PFSK-1 (cell line): Measurements from ENCODE around the gene YWHAG.

Experiments
- FOXP2 ChIP-seq: optimal IDR thresholded peaks from 2 replicates; pipeline ENCODE3; 2011; ENCODE audit warnings: borderline replicate concordance, control low read depth, inconsistent platforms; ENCODE audit not compliant: insufficient read depth; ENCODE audit errors: extremely low read length, extremely low read depth
- POLR2AphosphoS5 ChIP-seq: IDR thresholded peaks from 2 replicates; pipeline ENCODE4 v1.6.1; 2012; ENCODE audit warnings: low read depth, mild to moderate bottlenecking, control low read depth, low read length, moderate library complexity
- SIN3A ChIP-seq: IDR thresholded peaks from 2 replicates; pipeline ENCODE4 v1.6.1; 2012; ENCODE audit warnings: mild to moderate bottlenecking, low read length, moderate library complexity, borderline replicate concordance; ENCODE audit not compliant: insufficient read depth
- TAF1 ChIP-seq: IDR thresholded peaks from 2 replicates; pipeline ENCODE4 v1.6.1; 2012; ENCODE audit warnings: low read length, control low read depth, borderline replicate concordance; ENCODE audit not compliant: insufficient read depth
- TF ChIP-seq, protein P1 (sequence below), 2 experiments: IDR thresholded peaks; 2 replicates each; pipeline versions ENCODE4 v1.6.1 to v1.8.0; 2011 to 2012; ENCODE audit warnings: low read depth in 2 of 2, low read length in 2 of 2, control low read depth in 1 of 2, inconsistent platforms in 1 of 2, mild to moderate bottlenecking in 1 of 2, moderate library complexity in 1 of 2; ENCODE audit not compliant: insufficient read depth in 1 of 2

The YWHAG gene

GRCh38 chr7:76334320-76334967, 24.3 kb downstream of the YWHAG start:
- TF ChIP-seq TAF1, result no peak
- TF ChIP-seq, protein P1, sequence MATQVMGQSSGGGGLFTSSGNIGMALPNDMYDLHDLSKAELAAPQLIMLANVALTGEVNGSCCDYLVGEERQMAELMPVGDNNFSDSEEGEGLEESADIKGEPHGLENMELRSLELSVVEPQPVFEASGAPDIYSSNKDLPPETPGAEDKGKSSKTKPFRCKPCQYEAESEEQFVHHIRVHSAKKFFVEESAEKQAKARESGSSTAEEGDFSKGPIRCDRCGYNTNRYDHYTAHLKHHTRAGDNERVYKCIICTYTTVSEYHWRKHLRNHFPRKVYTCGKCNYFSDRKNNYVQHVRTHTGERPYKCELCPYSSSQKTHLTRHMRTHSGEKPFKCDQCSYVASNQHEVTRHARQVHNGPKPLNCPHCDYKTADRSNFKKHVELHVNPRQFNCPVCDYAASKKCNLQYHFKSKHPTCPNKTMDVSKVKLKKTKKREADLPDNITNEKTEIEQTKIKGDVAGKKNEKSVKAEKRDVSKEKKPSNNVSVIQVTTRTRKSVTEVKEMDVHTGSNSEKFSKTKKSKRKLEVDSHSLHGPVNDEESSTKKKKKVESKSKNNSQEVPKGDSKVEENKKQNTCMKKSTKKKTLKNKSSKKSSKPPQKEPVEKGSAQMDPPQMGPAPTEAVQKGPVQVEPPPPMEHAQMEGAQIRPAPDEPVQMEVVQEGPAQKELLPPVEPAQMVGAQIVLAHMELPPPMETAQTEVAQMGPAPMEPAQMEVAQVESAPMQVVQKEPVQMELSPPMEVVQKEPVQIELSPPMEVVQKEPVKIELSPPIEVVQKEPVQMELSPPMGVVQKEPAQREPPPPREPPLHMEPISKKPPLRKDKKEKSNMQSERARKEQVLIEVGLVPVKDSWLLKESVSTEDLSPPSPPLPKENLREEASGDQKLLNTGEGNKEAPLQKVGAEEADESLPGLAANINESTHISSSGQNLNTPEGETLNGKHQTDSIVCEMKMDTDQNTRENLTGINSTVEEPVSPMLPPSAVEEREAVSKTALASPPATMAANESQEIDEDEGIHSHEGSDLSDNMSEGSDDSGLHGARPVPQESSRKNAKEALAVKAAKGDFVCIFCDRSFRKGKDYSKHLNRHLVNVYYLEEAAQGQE (IDR thresholded peaks at IDR 0.05; ENCODE audit: insufficient read depth in 1 of 2, low read depth in 2 of 2, low read length in 2 of 2), result no peak
- TF ChIP-seq SIN3A, result no peak
- TF ChIP-seq POLR2AphosphoS5, result no peak
- no peak for TF ChIP-seq FOXP2

DNA sequence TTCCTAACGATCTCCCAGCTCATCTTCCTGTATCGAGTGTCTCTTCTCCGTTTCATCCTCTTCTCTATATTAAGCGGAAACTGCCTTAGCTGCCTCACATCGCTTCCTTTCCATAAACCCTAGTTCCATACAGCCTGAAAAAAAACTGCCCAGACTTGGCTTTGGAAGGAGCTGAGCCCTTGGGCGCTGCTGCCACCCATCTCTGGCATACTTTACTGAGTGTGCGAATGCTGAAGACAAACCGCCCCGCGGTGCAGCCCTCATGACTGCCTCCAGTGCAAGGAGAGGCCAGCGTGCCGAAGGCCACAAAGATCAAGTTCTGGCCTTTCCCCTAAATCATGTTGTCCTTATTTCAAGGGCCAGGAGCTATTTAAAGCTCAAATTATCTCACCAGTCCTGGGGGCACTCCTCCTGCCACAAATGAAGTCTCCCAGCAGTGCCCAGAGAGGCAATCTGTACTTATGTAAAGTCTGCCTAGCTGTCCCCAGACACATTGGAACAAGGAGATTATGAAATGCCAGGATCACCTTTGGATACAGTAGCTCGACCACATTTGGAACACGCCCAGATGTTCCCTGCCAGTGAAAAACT, 25.2 kb downstream of the YWHAG start:
- TF ChIP-seq SIN3A, result no peak

DNA sequence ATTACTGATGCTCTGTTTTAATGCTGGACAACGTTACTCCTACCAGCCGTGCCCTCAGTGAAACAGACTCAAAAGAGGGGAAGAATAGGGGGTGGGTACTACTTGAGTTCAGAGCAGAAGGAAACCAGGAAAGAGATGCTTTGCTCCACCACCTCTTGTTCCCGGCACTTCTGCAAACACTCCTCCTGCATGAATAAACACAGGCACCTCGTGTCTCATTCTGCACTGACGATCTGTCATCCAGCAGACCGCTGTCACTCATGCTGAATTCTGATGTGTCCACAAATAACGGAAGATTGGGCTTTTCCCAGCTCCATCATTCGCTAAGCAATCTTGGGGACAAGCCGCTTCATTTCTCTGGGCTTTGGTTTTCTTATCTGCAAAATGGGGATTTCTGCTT, 26.7 kb downstream of the YWHAG start:
- TF ChIP-seq POLR2AphosphoS5 (no peak), SIN3A (no peak), TAF1 (no peak), FOXP2 (no peak)
- TF ChIP-seq, protein P1 (IDR thresholded peaks at IDR 0.05; ENCODE audit: insufficient read depth in 1 of 2, low read depth in 2 of 2, low read length in 2 of 2), result no peak

DNA sequence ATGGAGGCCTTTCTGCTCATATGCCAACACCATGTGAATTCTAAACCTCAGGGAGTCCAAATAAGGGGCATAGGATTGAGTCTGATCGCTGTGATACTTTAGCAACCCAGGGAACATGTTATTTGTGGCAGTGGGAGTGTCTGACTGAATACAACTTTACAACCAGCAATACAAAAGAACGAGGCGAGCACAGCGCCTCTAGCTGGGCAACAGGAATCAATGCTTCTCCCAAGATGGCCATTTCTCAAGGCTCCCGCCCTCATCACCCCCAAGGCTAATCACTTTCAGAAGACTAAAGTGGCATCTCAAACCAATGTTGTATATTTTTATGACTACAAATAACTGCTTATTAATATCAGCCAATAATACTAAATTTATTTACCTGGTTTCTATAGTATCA, 28.1 kb downstream of the YWHAG start:
- TF ChIP-seq, protein P1 (IDR thresholded peaks at IDR 0.05; ENCODE audit: insufficient read depth in 1 of 2, low read depth in 2 of 2, low read length in 2 of 2), result no peak
- no peak for TF ChIP-seq TAF1
- 0 out of 2 replicates have a peak, but pooled peaks have one; percentile 12 for TF ChIP-seq POLR2AphosphoS5
- no peak for TF ChIP-seq SIN3A
- no peak for TF ChIP-seq FOXP2

GRCh38 chr7:76330261-76330660, 28.5 kb downstream of the YWHAG start:
- no peak for TF ChIP-seq TAF1
- TF ChIP-seq, protein P1 (IDR thresholded peaks at IDR 0.05; ENCODE audit: insufficient read depth in 1 of 2, low read depth in 2 of 2, low read length in 2 of 2), result no peak
- TF ChIP-seq POLR2AphosphoS5, result no peak

DNA sequence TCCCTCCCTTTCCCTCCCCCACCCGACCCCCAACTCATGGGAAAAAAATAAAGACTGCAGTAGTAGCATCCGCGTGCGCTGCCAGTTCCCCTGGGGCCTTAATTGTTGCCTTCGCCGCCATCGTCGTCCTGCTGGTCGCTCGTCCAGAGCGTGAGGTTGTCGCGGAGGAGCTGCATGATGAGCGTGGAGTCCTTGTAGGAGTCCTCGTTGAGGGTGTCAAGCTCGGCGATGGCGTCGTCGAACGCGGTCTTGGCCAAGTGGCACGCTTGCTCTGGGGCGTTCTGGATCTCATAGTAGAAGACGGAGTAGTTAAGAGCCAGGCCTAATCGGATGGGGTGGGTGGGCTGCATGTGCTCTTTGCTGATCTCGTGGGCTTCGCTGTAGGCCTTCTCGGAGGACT, 29.3 kb downstream of the YWHAG start:
- TF ChIP-seq SIN3A (no peak), POLR2AphosphoS5 (no peak), TAF1 (no peak), FOXP2 (no peak)
- TF ChIP-seq, protein P1 (IDR thresholded peaks at IDR 0.05; ENCODE audit: insufficient read depth in 1 of 2, low read depth in 2 of 2, low read length in 2 of 2), result no peak
